B cell (primary cell): Measurements from ENCODE around the gene ZNF429. TPM values are rescaled to one million over a fixed set of nuclear protein-coding genes. Genes with fewer than 3 reads are reported as not detected.
"Not testable (repeated sequence)": the region's sequence is repeated elsewhere in the genome, so short reads cannot be mapped to it uniquely, and the experiment has no call there.

ENCODE experiments used
- ATAC-seq: fragments of 200-7000 bp; cut with Tn5 transposase; one replicate; pipeline ENCODE4 v1.10.0; 2021; ENCODE audit warnings: low read depth, mild to moderate bottlenecking, moderate number of reproducible peaks, moderate library complexity
- CTCF ChIA-PET: fragments of 350-600 bp; sonication (Branson Sonifier 250); formaldehyde crosslinking; loops from one replicate; lab custom pipeline; 2021; ENCODE audit warnings: antibody characterized with exemption, inconsistent platforms; lab: Charles Lee
- POLR2A ChIA-PET: fragments of 350-600 bp; sonication (Branson Sonifier 250); formaldehyde crosslinking; loops from one replicate; lab custom pipeline; 2021; ENCODE audit warnings: antibody characterized with exemption; lab: Charles Lee
- DNase-seq: peaks from one replicate; pipeline ENCODE4 v3.0.0; 2013
- H2AFZ ChIP-seq: 2 replicates; pipeline ENCODE4 v1.6.1; 2012; ENCODE audit warnings: mild to moderate bottlenecking, low read depth, low read length; ENCODE audit not compliant: insufficient read depth, poor library complexity, severe bottlenecking
- H3K27ac ChIP-seq, 2 donors: 1 replicate in 1 of 2; 2 replicates in 1 of 2; pipeline ENCODE4 v1.5.1; 2012 to 2013; ENCODE audit warnings: low read length in 2 of 2, mild to moderate bottlenecking in 2 of 2, moderate library complexity in 1 of 2
- H3K27me3 ChIP-seq, 4 experiments: fragments of 200-600 bp in 1 of 4; sonication (generic) in 1 of 4; replicated peaks in 1 of 4; 1 replicate in 2 of 4; 2 replicates in 2 of 4; pipeline versions ENCODE4 v1.6.1 to v1.7.0; 2013 to 2016; ENCODE audit warnings: low read length in 3 of 4, mild to moderate bottlenecking in 2 of 4, mixed read lengths in 1 of 4, moderate library complexity in 1 of 4; ENCODE audit not compliant: insufficient read depth in 4 of 4, control insufficient read depth in 3 of 4; ENCODE audit errors: control extremely low read depth in 1 of 4
- H3K36me3 ChIP-seq, 2 experiments: replicated peaks in 1 of 2; 1 replicate in 1 of 2; 2 replicates in 1 of 2; pipeline versions ENCODE4 v1.6.1 to v1.7.1; 2013; ENCODE audit warnings: low read length in 1 of 2; ENCODE audit not compliant: insufficient read depth in 2 of 2, control insufficient read depth in 1 of 2; ENCODE audit errors: control extremely low read depth in 1 of 2, extremely low read depth in 1 of 2
- H3K4me1 ChIP-seq, 2 donors: fragments of 200-600 bp in 1 of 2; sonication (generic) in 1 of 2; 1 replicate in 1 of 2; 2 replicates in 1 of 2; pipeline versions ENCODE4 v1.5.1 to v1.6.1; 2013 to 2017; ENCODE audit warnings: low read length in 2 of 2; ENCODE audit not compliant: control insufficient read depth in 2 of 2, insufficient read depth in 2 of 2
- H3K4me2 ChIP-seq: replicated peaks from 2 replicates; pipeline ENCODE3; 2012; ENCODE audit warnings: mild to moderate bottlenecking, low read depth, low read length; ENCODE audit not compliant: poor library complexity, severe bottlenecking
- H3K4me3 ChIP-seq, 5 experiments: fragments of 200-600 bp in 1 of 5; sonication (generic) in 1 of 5; 1 replicate in 3 of 5; 2 replicates in 2 of 5; pipeline versions ENCODE4 v1.5.1 to v1.7.0; 2011 to 2016; ENCODE audit warnings: low read length in 4 of 5, mild to moderate bottlenecking in 4 of 5, low read depth in 2 of 5, control low read depth in 1 of 5, moderate library complexity in 1 of 5; ENCODE audit not compliant: insufficient read depth in 1 of 5; ENCODE audit errors: control extremely low read depth in 1 of 5, extremely low read depth in 1 of 5
- H3K79me2 ChIP-seq: fragments of 200-600 bp; sonication (generic); one replicate; pipeline ENCODE4 v1.6.0; 2016; ENCODE audit warnings: low read length; ENCODE audit not compliant: control insufficient read depth, insufficient read depth
- H3K9ac ChIP-seq: fragments of 200-600 bp; sonication (generic); 2 replicates; pipeline ENCODE4 v1.6.1; 2017; ENCODE audit warnings: mild to moderate bottlenecking, low read length, moderate library complexity
- H3K9me3 ChIP-seq, 3 donors: one replicate each; pipeline versions ENCODE4 v1.6.1 to v1.7.1; 2013; ENCODE audit warnings: low read length in 2 of 3; ENCODE audit not compliant: control insufficient read depth in 2 of 3, insufficient read depth in 1 of 3; ENCODE audit errors: control extremely low read depth in 1 of 3
- H4K20me1 ChIP-seq: 2 replicates; pipeline ENCODE4 v1.6.0; 2012; ENCODE audit warnings: mild to moderate bottlenecking, low read length; ENCODE audit not compliant: insufficient read depth, control insufficient read depth, poor library complexity, severe bottlenecking
- H3K27ac Mint-ChIP-seq: one replicate; pipeline ENCODE4 v1.8.0; 2021; ENCODE audit warnings: mixed read lengths
- H3K27me3 Mint-ChIP-seq: one replicate; pipeline ENCODE4 v1.8.0; 2021; ENCODE audit warnings: mixed read lengths
- H3K4me1 Mint-ChIP-seq: one replicate; pipeline ENCODE4 v1.8.0; 2021; ENCODE audit warnings: mixed read lengths
- H3K4me3 Mint-ChIP-seq: one replicate; pipeline ENCODE4 v1.8.0; 2021; ENCODE audit warnings: mixed read lengths
- H3K9me3 Mint-ChIP-seq: one replicate; pipeline ENCODE4 v1.8.0; 2022; ENCODE audit warnings: mixed read lengths; ENCODE audit not compliant: insufficient read depth
- CTCF ChIP-seq: fragments of 200-600 bp; IDR thresholded peaks from one replicate; pipeline ENCODE4 v1.8.0; 2022; ENCODE audit warnings: antibody characterized with exemption, mild to moderate bottlenecking
- EZH2 ChIP-seq: IDR thresholded peaks from 2 replicates; pipeline ENCODE4 v1.6.1; 2012; ENCODE audit warnings: borderline replicate concordance, low read depth, mild to moderate bottlenecking, moderate library complexity, low read length; ENCODE audit not compliant: insufficient read depth, poor library complexity, severe bottlenecking
- WGBS: methylation state at CpG from one replicate; pipeline ENCODE4 v1.1.5; 2013; ENCODE audit warnings: missing lambda C conversion rate; ENCODE audit not compliant: insufficient coverage; 5-methylcytosine and 5-hydroxymethylcytosine counted together
- intact Hi-C: fragments of 100-400 bp; cut with micrococcal nuclease; formaldehyde crosslinking; loops from one replicate; pipeline ENCODE4 v1.10.0; 2022
- polyA plus RNA-seq: library from polyadenylated mRNA; depleted of rRNA; stranded (reverse); fragments of >200 nt; gene quantifications from 2 replicates; pipeline ENCODE4 v1.2.3, GENCODE V29; 2012
- total RNA-seq, 2 donors: library from RNA; stranded (reverse); fragments of 120-200 nt in 1 of 2; gene quantifications; 1 replicate in 1 of 2; 2 replicates in 1 of 2; pipeline versions ENCODE4 v1.2.3 to v1.2.4, GENCODE V29; 2013 to 2022

The ZNF429 gene
- total and polyA plus RNA-seq, 2 donors (not counting 1 experiment from before 2014, with no cell fraction given) = 15.8 to 23.2 TPM

- Mint-ChIP-seq H3K9me3 (no peaks in the 10 kb centered on the region), H3K4me3 (peak overlapping the region; percentile 72), H3K27ac (no peak overlapping the region), H3K4me1 (peaks cover 9% of the 10 kb centered on the region), H3K27me3 (peaks cover 3% of the 10 kb centered on the region)
- H3K4me2 ChIP-seq = peak overlapping the region; percentile 96
- H4K20me1 ChIP-seq = no peaks in the 10 kb centered on the region
- H3K79me2 ChIP-seq = no peaks in the 10 kb centered on the region
- ATAC-seq = peak; percentile 99
- H3K27me3 ChIP-seq = peaks cover 0 to 5% (median 0%) of the 10 kb centered on the region in 4 experiments
- peaks cover 11 to 12% of the 10 kb centered on the region in 2 donors for H3K4me1 ChIP-seq
- ChIA-PET POLR2A (interaction anchor here (0.8 to 1.1 kb wide), 2 partner anchors 78 to 454 kb away, joined by 3 read pairs; partner anchors contain the start of genes ZNF430 and ZNF493), CTCF (no interaction called here)
- peaks cover 0 to 19% (median 2%) of the 10 kb centered on the region in 3 donors for H3K9me3 ChIP-seq
- intact Hi-C loops = no loop called here
- H3K36me3 ChIP-seq = no peaks in the 10 kb centered on the region
- WGBS = 4% methylated on average over 37 of the region's 37 CpGs
- peak overlapping the region; percentile 82 for H2AFZ ChIP-seq
- DNase-seq = peak; percentile 83
- H3K4me3 ChIP-seq = peak overlapping the region in 4 of 5 experiments; percentile 12 to 68 (median 52)
- TF ChIP-seq CTCF = no peak
- TF ChIP-seq EZH2 = no peak
- H3K9ac ChIP-seq = peak overlapping the region; percentile 72
- no peak overlapping the region for H3K27ac ChIP-seq
Measured at GRCh38 chr19:21474671-21475181, 30.7 kb upstream of the ZNF429 start.

GRCh38 chr19:21482361-21482760, 23.0 kb upstream of the ZNF429 start:
- H2AFZ ChIP-seq, H3K27me3 ChIP-seq, H3K9me3 Mint-ChIP-seq, ATAC-seq, CTCF ChIA-PET, H3K4me1 Mint-ChIP-seq, H3K27ac Mint-ChIP-seq, H3K79me2 ChIP-seq, H3K4me3 ChIP-seq, H3K9ac ChIP-seq, H4K20me1 ChIP-seq, H3K27ac ChIP-seq, H3K4me3 Mint-ChIP-seq, H3K27me3 Mint-ChIP-seq, H3K36me3 ChIP-seq, H3K4me1 ChIP-seq, H3K4me2 ChIP-seq, DNase-seq, POLR2A ChIA-PET: not testable (repeated sequence)
- 99% methylated on average over 12 of the region's 14 CpGs for WGBS
- intact Hi-C loops = loop anchor here (5.0 kb wide), 1 partner anchor 1235 kb away; no protein-coding TSS in a partner anchor
- H3K9me3 ChIP-seq = peaks cover 0 to 29% (median 0%) of the 10 kb centered on the region in 3 donors
